Measurements from ENCODE around the gene PLAU.
"Not testable (repeated sequence)": the region's sequence is repeated elsewhere in the genome, so short reads cannot be mapped to it uniquely, and the experiment has no call there.

PLAU gene

DNA sequence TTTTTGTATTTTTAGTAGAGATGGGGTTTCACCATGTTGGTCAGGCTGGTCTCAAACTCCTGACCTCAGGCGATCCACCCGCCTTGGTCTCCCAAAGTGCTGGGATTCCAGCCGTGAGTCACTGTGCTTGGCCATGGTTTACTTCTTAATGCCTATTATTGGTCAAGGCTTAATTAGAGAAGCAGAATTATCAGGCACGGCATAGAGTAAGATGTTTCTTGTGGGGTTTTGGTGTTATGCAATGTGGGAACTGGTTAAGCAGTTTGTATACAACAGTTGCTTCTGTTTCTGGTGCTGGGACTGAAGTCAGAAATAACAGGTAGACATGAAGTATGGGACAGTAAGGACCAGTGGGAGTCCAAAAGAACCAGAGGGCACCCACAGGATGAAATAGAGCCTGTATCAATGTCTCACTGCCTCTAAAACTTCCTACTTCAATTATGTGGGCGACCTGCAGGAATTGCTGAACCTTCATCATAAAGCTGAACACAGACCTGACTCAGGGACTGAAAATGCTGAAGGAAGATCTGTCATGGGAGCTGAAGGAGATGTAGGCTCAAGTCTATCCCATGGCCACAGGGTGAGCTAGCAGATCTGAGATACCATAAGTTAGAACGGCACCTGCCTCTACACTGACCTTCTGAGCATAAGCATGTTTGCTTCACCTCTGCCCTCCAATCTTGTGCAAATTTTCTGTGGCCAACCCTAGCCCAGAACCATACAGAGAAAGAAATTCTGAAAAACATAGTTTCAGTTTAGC lies 48.7 kb downstream of the PLAU start:
- H4K20me1 ChIP-seq (ENCODE audit: insufficient read depth, low read length): no peaks in the 10 kb centered on the region

GRCh38 chr10:73962386-73962785 lies 51.5 kb downstream of the PLAU start:
- H4K20me1 ChIP-seq (ENCODE audit: insufficient read depth, low read length): no peaks in the 10 kb centered on the region
- H3K9me2 ChIP-seq (ENCODE audit: low read depth, low read length): no peaks in the 10 kb centered on the region
- H3K9me3 ChIP-seq (ENCODE audit: low read length): no peaks in the 10 kb centered on the region
- no peaks in the 10 kb centered on the region for H3K36me3 ChIP-seq (ENCODE audit: insufficient read depth, low read length)
- H3K27me3 ChIP-seq (ENCODE audit: insufficient read depth, low read length): no peaks in the 10 kb centered on the region
- no peak overlapping the region for H2AFZ ChIP-seq (ENCODE audit: low read length)
- no peak for TF ChIP-seq CTCF (IDR thresholded peaks at IDR 0.05; ENCODE audit: low read length)
- TF ChIP-seq EZH2 (IDR thresholded peaks at IDR 0.05; ENCODE audit: borderline replicate concordance, low read length): no peak
- no peaks in the 10 kb centered on the region for H3F3A ChIP-seq (ENCODE audit: insufficient read depth, low read length)
- H3K4me1 ChIP-seq (ENCODE audit: insufficient read depth, low read length, severe bottlenecking): peaks cover 27% of the 10 kb centered on the region
- H3K27ac ChIP-seq (ENCODE audit: low read depth, low read length, poor library complexity, severe bottlenecking): no peak overlapping the region
- no peaks in the 10 kb centered on the region for H3K79me2 ChIP-seq (ENCODE audit: insufficient read depth, low read length)
- no peak overlapping the region for H3K4me3 ChIP-seq (ENCODE audit: low read depth, low read length, poor library complexity, severe bottlenecking)
- no peak overlapping the region for H3K4me2 ChIP-seq (ENCODE audit: low read length)
- H3K9ac ChIP-seq (ENCODE audit: low read length): no peak overlapping the region

More for the DNA sequence above, 48.7 kb downstream of the PLAU start:
- no peaks in the 10 kb centered on the region for H3K27me3 ChIP-seq (ENCODE audit: insufficient read depth, low read length)
- no peaks in the 10 kb centered on the region for H3K9me3 ChIP-seq (ENCODE audit: low read length)
- no peak for TF ChIP-seq EZH2 (IDR thresholded peaks at IDR 0.05; ENCODE audit: borderline replicate concordance, low read length)
- TF ChIP-seq CTCF (IDR thresholded peaks at IDR 0.05; ENCODE audit: low read length): no peak
- H3K4me1 ChIP-seq (ENCODE audit: insufficient read depth, low read length, severe bottlenecking): peaks cover 38% of the 10 kb centered on the region
- H3K4me3 ChIP-seq (ENCODE audit: low read depth, low read length, poor library complexity, severe bottlenecking): no peak overlapping the region
- H2AFZ ChIP-seq (ENCODE audit: low read length): no peak overlapping the region
- H3K79me2 ChIP-seq (ENCODE audit: insufficient read depth, low read length): no peaks in the 10 kb centered on the region
- H3K9ac ChIP-seq (ENCODE audit: low read length): no peak overlapping the region
- no peak overlapping the region for H3K4me2 ChIP-seq (ENCODE audit: low read length)
- no peaks in the 10 kb centered on the region for H3K9me2 ChIP-seq (ENCODE audit: low read depth, low read length)
- H3K27ac ChIP-seq (ENCODE audit: low read depth, low read length, poor library complexity, severe bottlenecking): no peak overlapping the region
- H3F3A ChIP-seq (ENCODE audit: insufficient read depth, low read length): no peaks in the 10 kb centered on the region
- H3K36me3 ChIP-seq (ENCODE audit: insufficient read depth, low read length): no peaks in the 10 kb centered on the region

DNA sequence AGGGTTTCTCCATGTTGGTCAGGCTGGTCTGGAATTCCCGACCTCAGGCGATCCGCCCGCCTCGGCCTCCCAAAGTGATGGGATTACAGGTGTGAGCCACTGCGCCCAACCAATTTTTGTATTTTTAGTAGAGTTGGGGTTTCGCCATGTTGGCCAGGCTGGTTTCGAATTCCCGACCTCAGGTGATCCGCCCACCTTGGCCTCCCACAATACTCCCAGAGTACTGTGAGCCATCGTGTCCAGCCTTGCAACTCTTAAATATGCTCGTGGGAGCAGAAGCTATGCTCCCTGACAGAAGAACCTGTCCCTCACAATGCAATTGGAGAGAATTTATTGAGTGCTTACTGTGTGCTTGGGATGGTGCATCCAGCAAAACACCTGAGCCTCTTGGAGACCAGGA lies 52.6 kb downstream of the PLAU start:
- H3K4me1 ChIP-seq (ENCODE audit: insufficient read depth, low read length, severe bottlenecking): peaks cover 20% of the 10 kb centered on the region
- H4K20me1 ChIP-seq (ENCODE audit: insufficient read depth, low read length); H3K27me3 ChIP-seq (ENCODE audit: insufficient read depth, low read length); H3F3A ChIP-seq (ENCODE audit: insufficient read depth, low read length); H3K36me3 ChIP-seq (ENCODE audit: insufficient read depth, low read length); H3K9ac ChIP-seq (ENCODE audit: low read length); H3K9me3 ChIP-seq (ENCODE audit: low read length); H3K27ac ChIP-seq (ENCODE audit: low read depth, low read length, poor library complexity, severe bottlenecking); H2AFZ ChIP-seq (ENCODE audit: low read length); H3K4me2 ChIP-seq (ENCODE audit: low read length); H3K9me2 ChIP-seq (ENCODE audit: low read depth, low read length); H3K4me3 ChIP-seq (ENCODE audit: low read depth, low read length, poor library complexity, severe bottlenecking); H3K79me2 ChIP-seq (ENCODE audit: insufficient read depth, low read length): not testable (repeated sequence)

- Histone ChIP-seq H3K4me2 (ENCODE audit: low read length) (no peak overlapping the region), H3K9me3 (ENCODE audit: low read length) (no peaks in the 10 kb centered on the region), H3K9ac (ENCODE audit: low read length) (no peak overlapping the region), H3K27me3 (ENCODE audit: insufficient read depth, low read length) (no peaks in the 10 kb centered on the region), H3K36me3 (ENCODE audit: insufficient read depth, low read length) (no peaks in the 10 kb centered on the region), H3K4me1 (ENCODE audit: insufficient read depth, low read length, severe bottlenecking) (peaks cover 15% of the 10 kb centered on the region), H3K9me2 (ENCODE audit: low read depth, low read length) (no peaks in the 10 kb centered on the region), H2AFZ (ENCODE audit: low read length) (no peak overlapping the region), H3K4me3 (ENCODE audit: low read depth, low read length, poor library complexity, severe bottlenecking) (no peak overlapping the region), H3K79me2 (ENCODE audit: insufficient read depth, low read length) (no peaks in the 10 kb centered on the region), H4K20me1 (ENCODE audit: insufficient read depth, low read length) (no peaks in the 10 kb centered on the region), H3K27ac (ENCODE audit: low read depth, low read length, poor library complexity, severe bottlenecking) (no peak overlapping the region), H3F3A (ENCODE audit: insufficient read depth, low read length) (no peaks in the 10 kb centered on the region)
- TF ChIP-seq EZH2 (IDR thresholded peaks at IDR 0.05; ENCODE audit: borderline replicate concordance, low read length) (no peak), CTCF (IDR thresholded peaks at IDR 0.05; ENCODE audit: low read length) (no peak)
These were observed 53.8 kb downstream of the PLAU start for GRCh38 chr10:73964743-73965142.

DNA sequence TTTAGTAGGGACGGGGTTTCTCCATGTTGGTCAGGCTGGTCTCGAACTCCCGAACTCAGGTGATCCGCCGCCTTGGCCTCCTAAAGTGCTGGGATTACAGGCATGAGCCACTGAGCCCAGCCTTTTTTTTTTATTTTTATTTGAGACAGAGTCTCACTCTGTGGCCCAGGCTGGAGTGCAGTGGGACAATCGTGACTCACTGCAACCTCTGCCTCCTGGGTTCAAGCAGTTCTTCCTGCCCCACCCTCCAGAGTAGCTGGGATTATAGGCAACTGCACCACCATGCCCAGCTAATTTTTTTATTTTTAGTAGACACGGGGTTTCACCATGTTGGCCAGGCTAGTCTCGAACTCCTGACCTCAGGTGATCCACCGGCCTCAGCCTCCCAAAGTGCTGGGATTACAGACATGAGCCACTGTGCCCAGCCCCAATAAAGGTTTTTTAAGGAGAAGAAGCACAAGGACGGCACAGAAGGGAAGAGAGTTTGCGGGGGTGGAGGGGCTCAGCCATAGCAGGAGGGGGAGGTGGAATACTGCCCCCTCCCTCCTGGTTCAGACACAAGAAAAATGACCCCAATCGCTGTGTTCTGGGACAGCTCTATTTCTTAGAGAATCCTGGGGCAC lies 54.4 kb downstream of the PLAU start:
- H3K9me2 ChIP-seq (ENCODE audit: low read depth, low read length); H3K27ac ChIP-seq (ENCODE audit: low read depth, low read length, poor library complexity, severe bottlenecking); H3K27me3 ChIP-seq (ENCODE audit: insufficient read depth, low read length); H3F3A ChIP-seq (ENCODE audit: insufficient read depth, low read length); H2AFZ ChIP-seq (ENCODE audit: low read length); H3K9me3 ChIP-seq (ENCODE audit: low read length); H3K4me1 ChIP-seq (ENCODE audit: insufficient read depth, low read length, severe bottlenecking); H4K20me1 ChIP-seq (ENCODE audit: insufficient read depth, low read length); H3K36me3 ChIP-seq (ENCODE audit: insufficient read depth, low read length); H3K4me3 ChIP-seq (ENCODE audit: low read depth, low read length, poor library complexity, severe bottlenecking); H3K9ac ChIP-seq (ENCODE audit: low read length); H3K4me2 ChIP-seq (ENCODE audit: low read length); H3K79me2 ChIP-seq (ENCODE audit: insufficient read depth, low read length): not testable (repeated sequence)

All from OCI-LY1 (cell line).